ENCODE data around the gene C1orf116.

DNA sequence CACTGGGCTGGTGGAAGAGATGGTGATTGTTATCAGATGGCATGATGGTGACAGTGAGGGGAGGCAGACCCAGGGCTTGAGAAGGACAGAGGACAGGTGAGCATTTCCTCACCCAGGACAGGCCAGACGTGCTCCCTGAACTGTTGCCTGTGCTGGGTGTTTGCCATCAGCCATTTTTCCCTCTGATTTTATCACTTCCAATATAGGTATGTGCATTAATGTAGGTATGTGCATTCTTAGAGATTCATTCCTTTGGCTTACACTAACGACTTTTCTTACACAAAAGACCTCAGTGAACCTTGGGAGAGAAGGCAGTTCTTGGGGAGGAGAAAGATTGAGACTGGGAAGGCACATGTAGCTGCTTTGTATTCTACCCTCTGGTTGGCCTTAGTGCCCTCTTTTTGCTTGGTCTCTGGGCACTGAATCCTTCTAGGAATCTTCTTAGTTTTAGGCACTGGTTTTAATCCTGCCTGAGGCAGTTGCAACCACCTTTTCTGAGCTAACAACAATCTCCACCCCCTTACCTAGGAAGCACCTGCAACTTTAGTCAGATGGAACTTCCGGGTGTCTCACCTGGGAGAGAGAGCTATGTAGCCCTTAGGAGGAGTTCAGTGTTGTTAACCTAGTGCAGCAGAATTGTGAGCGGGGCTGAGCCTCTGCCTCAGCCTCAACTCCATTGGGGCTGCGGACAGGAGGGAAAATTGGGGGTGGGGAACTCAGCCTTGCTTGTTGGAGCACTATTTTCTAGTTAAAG lies 30.9 kb downstream of the C1orf116 start:
- TF ChIP-seq, protein P1, sequence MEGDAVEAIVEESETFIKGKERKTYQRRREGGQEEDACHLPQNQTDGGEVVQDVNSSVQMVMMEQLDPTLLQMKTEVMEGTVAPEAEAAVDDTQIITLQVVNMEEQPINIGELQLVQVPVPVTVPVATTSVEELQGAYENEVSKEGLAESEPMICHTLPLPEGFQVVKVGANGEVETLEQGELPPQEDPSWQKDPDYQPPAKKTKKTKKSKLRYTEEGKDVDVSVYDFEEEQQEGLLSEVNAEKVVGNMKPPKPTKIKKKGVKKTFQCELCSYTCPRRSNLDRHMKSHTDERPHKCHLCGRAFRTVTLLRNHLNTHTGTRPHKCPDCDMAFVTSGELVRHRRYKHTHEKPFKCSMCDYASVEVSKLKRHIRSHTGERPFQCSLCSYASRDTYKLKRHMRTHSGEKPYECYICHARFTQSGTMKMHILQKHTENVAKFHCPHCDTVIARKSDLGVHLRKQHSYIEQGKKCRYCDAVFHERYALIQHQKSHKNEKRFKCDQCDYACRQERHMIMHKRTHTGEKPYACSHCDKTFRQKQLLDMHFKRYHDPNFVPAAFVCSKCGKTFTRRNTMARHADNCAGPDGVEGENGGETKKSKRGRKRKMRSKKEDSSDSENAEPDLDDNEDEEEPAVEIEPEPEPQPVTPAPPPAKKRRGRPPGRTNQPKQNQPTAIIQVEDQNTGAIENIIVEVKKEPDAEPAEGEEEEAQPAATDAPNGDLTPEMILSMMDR (IDR thresholded peaks at IDR 0.05) = no peak
- TF ChIP-seq POLR2A (IDR thresholded peaks at IDR 0.05) = no peak
- TF ChIP-seq POLR2AphosphoS5 (IDR thresholded peaks at IDR 0.05) = no peak

Data from breast epithelium (tissue), 3 donors.